Natural killer cell (primary cell): ENCODE data around the gene EZR. TPM values are rescaled to one million over a fixed set of nuclear protein-coding genes. Genes with fewer than 3 reads are reported as not detected.

Source experiments
- ATAC-seq, 3 donors: fragments of 150-1000 bp in 2 of 3; fragments of 200-7000 bp in 1 of 3; cut with Tn5 transposase; 1 replicate in 1 of 3; 2 replicates in 2 of 3; pipeline ENCODE4 v1.10.0; 2021; ENCODE audit warnings: mild to moderate bottlenecking in 2 of 3, moderate library complexity in 2 of 3
- DNase-seq, 2 donors: peaks; one replicate each; pipeline versions ENCODE4 v3.0.0 to v3.0.0-alpha.2; 2013 to 2021; ENCODE audit warnings: mixed read lengths in 1 of 2
- H3K27ac ChIP-seq: one replicate; pipeline ENCODE4 v1.5.1; 2013; ENCODE audit warnings: mild to moderate bottlenecking, low read length
- H3K27me3 ChIP-seq: one replicate; pipeline ENCODE4 v1.6.1; 2013; ENCODE audit warnings: low read length; ENCODE audit not compliant: control insufficient read depth, insufficient read depth
- H3K36me3 ChIP-seq: one replicate; pipeline ENCODE4 v1.6.1; 2013; ENCODE audit warnings: low read length; ENCODE audit not compliant: control insufficient read depth, insufficient read depth
- H3K4me1 ChIP-seq: one replicate; pipeline ENCODE4 v1.6.1; 2013; ENCODE audit warnings: low read length; ENCODE audit not compliant: control insufficient read depth, insufficient read depth
- H3K4me3 ChIP-seq: one replicate; pipeline ENCODE4 v1.5.1; 2013; ENCODE audit warnings: low read length
- H3K9me3 ChIP-seq: one replicate; pipeline ENCODE4 v1.6.1; 2013; ENCODE audit warnings: low read length; ENCODE audit not compliant: control insufficient read depth, insufficient read depth
- H3K27ac Mint-ChIP-seq, 2 donors: one replicate each; pipeline ENCODE4 v1.8.0; 2022; ENCODE audit warnings: mild to moderate bottlenecking in 2 of 2, mixed read lengths in 2 of 2, moderate library complexity in 1 of 2
- H3K27me3 Mint-ChIP-seq, 2 donors: one replicate each; pipeline ENCODE4 v1.8.0; 2022; ENCODE audit warnings: low read depth in 2 of 2, mixed read lengths in 2 of 2
- H3K36me3 Mint-ChIP-seq: one replicate; pipeline ENCODE4 v1.8.0; 2022; ENCODE audit warnings: mixed read lengths
- H3K4me1 Mint-ChIP-seq, 2 donors: one replicate each; pipeline ENCODE4 v1.8.0; 2022; ENCODE audit warnings: mixed read lengths in 2 of 2
- H3K4me3 Mint-ChIP-seq: one replicate; pipeline ENCODE4 v1.8.0; 2022; ENCODE audit warnings: mild to moderate bottlenecking, moderate library complexity, mixed read lengths
- H3K9me3 Mint-ChIP-seq, 2 donors: one replicate each; pipeline ENCODE4 v1.8.0; 2022; ENCODE audit warnings: mixed read lengths in 2 of 2
- CTCF ChIP-seq: fragments of 200-600 bp; IDR thresholded peaks from one replicate; pipeline ENCODE4 v1.8.0; 2022; ENCODE audit warnings: antibody characterized with exemption
- WGBS: methylation state at CpG from one replicate; pipeline ENCODE4 v1.1.7; 2013; ENCODE audit warnings: missing lambda C conversion rate; ENCODE audit not compliant: insufficient coverage; 5-methylcytosine and 5-hydroxymethylcytosine counted together
- intact Hi-C: fragments of 100-400 bp; cut with micrococcal nuclease; formaldehyde crosslinking; loops from one replicate; pipeline ENCODE4 v1.14.2; 2022
- total RNA-seq, 4 donors: library from RNA; stranded (reverse); fragments of 120-200 nt in 1 of 4; gene quantifications; one replicate each; pipeline versions ENCODE4 v1.2.3 to v1.2.4, GENCODE V29; 2013 to 2022

The EZR gene
- total RNA-seq, 3 donors from 2014 or later (not counting 1 experiment from before 2014, with no cell fraction given) = 119 to 157 (median 133) TPM

- ATAC-seq = no peak
- Mint-ChIP-seq H3K27me3 (no peaks in the 10 kb centered on the region), H3K4me1 (peaks cover 28 to 34% of the 10 kb centered on the region in 2 donors), H3K4me3 (no peak overlapping the region), H3K27ac (no peak overlapping the region), H3K36me3 (no peaks in the 10 kb centered on the region), H3K9me3 (no peaks in the 10 kb centered on the region)
- Histone ChIP-seq H3K4me1 (peaks cover 34% of the 10 kb centered on the region), H3K27ac (no peak overlapping the region), H3K36me3 (no peaks in the 10 kb centered on the region), H3K4me3 (no peak overlapping the region), H3K9me3 (no peaks in the 10 kb centered on the region), H3K27me3 (no peaks in the 10 kb centered on the region)
- no peak for TF ChIP-seq CTCF
- 56% methylated on average over 3 of the region's 4 CpGs for WGBS
- DNase-seq = no peak
- intact Hi-C loops = no loop called here
Measured at GRCh38 chr6:158847786-158848185, 28.6 kb upstream of the EZR start.

- no peak for TF ChIP-seq CTCF
- Mint-ChIP-seq H3K4me3 (no peak overlapping the region), H3K9me3 (no peaks in the 10 kb centered on the region), H3K27ac (no peak overlapping the region), H3K27me3 (no peaks in the 10 kb centered on the region), H3K4me1 (peaks cover 28 to 34% of the 10 kb centered on the region in 2 donors), H3K36me3 (no peaks in the 10 kb centered on the region)
- no peaks in the 10 kb centered on the region for H3K9me3 ChIP-seq
- H3K27me3 ChIP-seq = no peaks in the 10 kb centered on the region
- no peak overlapping the region for H3K4me3 ChIP-seq
- H3K27ac ChIP-seq = no peak overlapping the region
- no peak for ATAC-seq
- 90% methylated on average over 11 of the region's 11 CpGs for WGBS
- H3K36me3 ChIP-seq = no peaks in the 10 kb centered on the region
- H3K4me1 ChIP-seq = peaks cover 27% of the 10 kb centered on the region
- no peak for DNase-seq
- intact Hi-C loops = no loop called here
Measured at GRCh38 chr6:158847012-158847529, 27.9 kb upstream of the EZR start.

- peaks cover 8 to 16% of the 10 kb centered on the region in 2 donors for H3K4me1 Mint-ChIP-seq
- TF ChIP-seq CTCF = no peak
- no peak for ATAC-seq
- WGBS = 81% methylated on average over 8 of the region's 10 CpGs
- H3K4me3 Mint-ChIP-seq = no peak overlapping the region
- DNase-seq = no peak
- Histone ChIP-seq H3K27me3 (no peaks in the 10 kb centered on the region), H3K27ac (peak overlapping the region; percentile 16), H3K4me3 (no peak overlapping the region), H3K9me3 (no peaks in the 10 kb centered on the region), H3K36me3 (no peaks in the 10 kb centered on the region), H3K4me1 (peaks cover 11% of the 10 kb centered on the region)
- no peaks in the 10 kb centered on the region for H3K9me3 Mint-ChIP-seq
- intact Hi-C loops = no loop called here
- H3K27me3 Mint-ChIP-seq = no peaks in the 10 kb centered on the region
- no peaks in the 10 kb centered on the region for H3K36me3 Mint-ChIP-seq
- H3K27ac Mint-ChIP-seq = no peak overlapping the region
Measured at GRCh38 chr6:158843751-158844683, 24.8 kb upstream of the EZR start.
